Vagina (tissue), 2 donors: ENCODE measurements around the gene ZNF451. TPM values are rescaled to one million over a fixed set of nuclear protein-coding genes. Genes with fewer than 3 reads are reported as not detected.

ENCODE experiments used
- DNase-seq, 2 donors: peaks; one replicate each; pipeline ENCODE4 v3.0.0-alpha.2; 2017; ENCODE audit errors: extremely low spot score in 2 of 2
- H3K27ac ChIP-seq: fragments of 200-600 bp; sonication (generic); one replicate; pipeline ENCODE4 v1.5.1; 2019
- H3K27me3 ChIP-seq: fragments of 200-600 bp; sonication (generic); one replicate; pipeline ENCODE4 v1.5.1; 2019
- H3K36me3 ChIP-seq, 2 donors: fragments of 200-600 bp; sonication (generic); one replicate each; pipeline ENCODE4 v1.5.1; 2017 to 2019
- H3K4me1 ChIP-seq: fragments of 200-600 bp; sonication (generic); one replicate; pipeline ENCODE4 v1.5.1; 2019
- H3K4me3 ChIP-seq, 2 donors: fragments of 200-600 bp; sonication (generic); 1 replicate in 1 of 2; 2 replicates in 1 of 2; pipeline ENCODE4 v1.5.1; 2016 to 2019
- H3K9me3 ChIP-seq: fragments of 200-600 bp; sonication (generic); one replicate; pipeline ENCODE4 v1.5.1; 2019
- POLR2A ChIP-seq, 2 donors: fragments of 450-650 bp; IDR thresholded peaks; one replicate each; pipeline ENCODE4 v1.6.1; 2017; ENCODE audit warnings: antibody characterized with exemption in 2 of 2, mild to moderate bottlenecking in 2 of 2, moderate library complexity in 2 of 2
- POLR2AphosphoS5 ChIP-seq, 2 donors: sonication (generic); formaldehyde crosslinking; IDR thresholded peaks; one replicate each; pipeline ENCODE4 v1.9.0; 2017; ENCODE audit warnings: antibody characterized with exemption in 2 of 2, mild to moderate bottlenecking in 2 of 2, low read depth in 1 of 2; ENCODE audit not compliant: insufficient read depth in 1 of 2
- intact Hi-C: fragments of 100-400 bp; cut with DNase I; formaldehyde crosslinking; loops from one replicate; pipeline ENCODE4 v1.15.1; 2023
- total RNA-seq: library from RNA; depleted of rRNA; stranded (reverse); fragments of >200 nt; gene quantifications from one replicate; pipeline ENCODE4 v1.2.3, GENCODE V29; 2016
- TF ChIP-seq, protein P1 (sequence below), 3 experiments: fragments of 450-650 bp in 2 of 3; fragments of 200-600 bp in 1 of 3; sonication (generic) in 1 of 3; IDR thresholded peaks; one replicate each; pipeline ENCODE4 v1.5.1; 2017 to 2019; ENCODE audit warnings: antibody characterized with exemption in 3 of 3, mild to moderate bottlenecking in 2 of 3, moderate library complexity in 2 of 3

Gene ZNF451
- total RNA-seq, 1 donor from 2014 or later, result 43.5 TPM

DNA sequence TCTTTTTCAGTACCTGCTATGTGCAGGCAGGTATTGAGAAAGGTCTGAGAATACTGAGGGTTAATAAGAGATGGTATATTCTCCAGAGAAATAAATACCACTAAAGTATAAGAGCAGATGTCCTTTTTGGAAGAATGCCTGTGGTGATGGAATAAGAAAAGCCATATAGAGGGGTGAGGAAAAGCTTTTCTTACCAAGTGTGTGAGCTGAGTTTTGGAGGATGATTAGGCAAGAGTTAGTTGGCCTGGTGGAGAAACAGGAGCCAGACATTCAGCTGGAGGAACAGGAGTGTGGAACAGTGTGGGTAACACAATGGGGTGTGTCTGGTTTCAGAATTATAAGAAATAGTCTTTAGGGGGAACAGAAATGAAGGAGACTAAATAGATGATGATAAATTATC lies 19.9 kb downstream of the ZNF451 start:
- no peaks in the 10 kb centered on the region for H3K4me1 ChIP-seq
- H3K27ac ChIP-seq, result no peak overlapping the region
- DNase-seq, result no peak
- TF ChIP-seq POLR2A (IDR thresholded peaks at IDR 0.05), result no peak
- TF ChIP-seq POLR2AphosphoS5 (IDR thresholded peaks at IDR 0.05; ENCODE audit: insufficient read depth in 1 of 2, low read depth in 1 of 2), result no peak
- TF ChIP-seq, protein P1, sequence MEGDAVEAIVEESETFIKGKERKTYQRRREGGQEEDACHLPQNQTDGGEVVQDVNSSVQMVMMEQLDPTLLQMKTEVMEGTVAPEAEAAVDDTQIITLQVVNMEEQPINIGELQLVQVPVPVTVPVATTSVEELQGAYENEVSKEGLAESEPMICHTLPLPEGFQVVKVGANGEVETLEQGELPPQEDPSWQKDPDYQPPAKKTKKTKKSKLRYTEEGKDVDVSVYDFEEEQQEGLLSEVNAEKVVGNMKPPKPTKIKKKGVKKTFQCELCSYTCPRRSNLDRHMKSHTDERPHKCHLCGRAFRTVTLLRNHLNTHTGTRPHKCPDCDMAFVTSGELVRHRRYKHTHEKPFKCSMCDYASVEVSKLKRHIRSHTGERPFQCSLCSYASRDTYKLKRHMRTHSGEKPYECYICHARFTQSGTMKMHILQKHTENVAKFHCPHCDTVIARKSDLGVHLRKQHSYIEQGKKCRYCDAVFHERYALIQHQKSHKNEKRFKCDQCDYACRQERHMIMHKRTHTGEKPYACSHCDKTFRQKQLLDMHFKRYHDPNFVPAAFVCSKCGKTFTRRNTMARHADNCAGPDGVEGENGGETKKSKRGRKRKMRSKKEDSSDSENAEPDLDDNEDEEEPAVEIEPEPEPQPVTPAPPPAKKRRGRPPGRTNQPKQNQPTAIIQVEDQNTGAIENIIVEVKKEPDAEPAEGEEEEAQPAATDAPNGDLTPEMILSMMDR (IDR thresholded peaks at IDR 0.05), result no peak
- H3K27me3 ChIP-seq, result no peaks in the 10 kb centered on the region
- H3K9me3 ChIP-seq, result no peaks in the 10 kb centered on the region
- no peak overlapping the region for H3K4me3 ChIP-seq
- intact Hi-C loops, result no loop called here
- no peaks in the 10 kb centered on the region for H3K36me3 ChIP-seq

DNA sequence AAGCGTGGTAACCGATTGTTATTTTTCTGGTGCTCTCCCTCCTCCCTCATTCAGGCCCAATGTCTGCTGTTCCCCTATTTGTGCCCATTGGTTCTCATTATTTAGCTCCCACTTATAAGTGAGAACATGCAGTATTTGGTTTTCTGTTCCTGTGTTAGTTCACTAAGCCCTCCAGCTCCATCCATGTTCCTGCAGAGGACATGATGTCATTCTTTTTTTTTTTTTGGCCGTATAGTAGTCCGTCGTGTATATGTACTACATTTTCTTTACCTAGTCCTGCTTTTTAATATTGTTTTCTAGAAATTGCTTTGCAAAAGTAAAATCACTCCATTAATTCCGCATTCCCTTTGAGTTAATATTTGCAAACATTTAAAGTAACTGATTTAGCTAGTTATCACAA lies 23.1 kb downstream of the ZNF451 start:
- intact Hi-C loops, result no loop called here
- no peak for DNase-seq
- Histone ChIP-seq H3K27me3 (no peaks in the 10 kb centered on the region), H3K9me3 (no peaks in the 10 kb centered on the region), H3K4me1 (no peaks in the 10 kb centered on the region), H3K36me3 (no peaks in the 10 kb centered on the region), H3K27ac (no peak overlapping the region), H3K4me3 (no peak overlapping the region)
- TF ChIP-seq POLR2A (IDR thresholded peaks at IDR 0.05) (no peak), POLR2AphosphoS5 (IDR thresholded peaks at IDR 0.05; ENCODE audit: insufficient read depth in 1 of 2, low read depth in 1 of 2) (no peak)
- TF ChIP-seq, protein P1 (IDR thresholded peaks at IDR 0.05), result no peak

DNA sequence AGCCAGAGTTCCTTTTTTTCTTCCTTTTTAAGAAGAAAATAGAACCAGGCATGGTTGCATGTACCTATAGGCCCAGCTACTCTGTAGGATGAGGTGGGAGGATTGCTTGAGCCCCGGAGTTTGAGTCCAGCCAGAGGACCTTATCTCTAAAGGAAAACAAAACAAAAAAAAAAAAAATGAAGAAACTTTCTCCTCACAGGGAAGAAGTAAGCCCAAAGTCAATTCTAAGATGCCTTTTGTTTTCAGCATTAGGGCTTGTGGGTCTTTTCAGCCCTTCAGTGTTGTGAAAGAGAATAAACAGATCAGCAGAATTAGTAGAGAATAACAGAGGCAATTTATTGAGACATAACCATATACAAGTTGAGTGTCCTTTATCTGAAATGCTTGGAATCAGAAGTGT lies 26.8 kb downstream of the ZNF451 start:
- Histone ChIP-seq H3K4me1 (no peaks in the 10 kb centered on the region), H3K27ac (no peak overlapping the region), H3K36me3 (no peaks in the 10 kb centered on the region), H3K4me3 (no peak overlapping the region), H3K27me3 (no peaks in the 10 kb centered on the region), H3K9me3 (no peaks in the 10 kb centered on the region)
- DNase-seq, result no peak
- intact Hi-C loops, result no loop called here
- TF ChIP-seq POLR2AphosphoS5 (IDR thresholded peaks at IDR 0.05; ENCODE audit: insufficient read depth in 1 of 2, low read depth in 1 of 2) (no peak), POLR2A (IDR thresholded peaks at IDR 0.05) (no peak)
- TF ChIP-seq, protein P1 (IDR thresholded peaks at IDR 0.05), result no peak

DNA sequence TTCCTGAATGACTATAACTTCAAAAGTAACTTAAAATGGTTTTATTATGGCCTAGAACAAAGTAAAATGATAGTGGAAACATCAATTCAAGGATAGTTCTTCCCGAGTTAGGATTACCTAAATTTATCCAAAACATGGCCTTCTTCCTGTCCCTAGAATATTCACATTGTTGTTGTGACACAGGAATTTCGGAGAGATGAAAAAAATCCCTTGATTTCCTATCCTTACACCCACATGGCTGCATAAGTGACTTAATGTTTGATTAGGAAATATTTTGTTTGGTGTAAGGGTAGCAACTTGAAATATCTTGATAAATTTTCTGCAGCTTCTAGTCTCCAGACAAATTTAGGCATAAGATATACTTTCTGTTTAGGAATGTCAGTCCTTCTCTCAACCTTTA lies 27.8 kb downstream of the ZNF451 start:
- H3K36me3 ChIP-seq, result no peaks in the 10 kb centered on the region
- H3K27me3 ChIP-seq, result no peaks in the 10 kb centered on the region
- no peak overlapping the region for H3K4me3 ChIP-seq
- intact Hi-C loops, result no loop called here
- no peaks in the 10 kb centered on the region for H3K4me1 ChIP-seq
- H3K9me3 ChIP-seq, result no peaks in the 10 kb centered on the region
- H3K27ac ChIP-seq, result no peak overlapping the region
- TF ChIP-seq, protein P1 (IDR thresholded peaks at IDR 0.05), result no peak
- no peak for TF ChIP-seq POLR2AphosphoS5 (IDR thresholded peaks at IDR 0.05; ENCODE audit: insufficient read depth in 1 of 2, low read depth in 1 of 2)
- no peak for TF ChIP-seq POLR2A (IDR thresholded peaks at IDR 0.05)
- no peak for DNase-seq

DNA sequence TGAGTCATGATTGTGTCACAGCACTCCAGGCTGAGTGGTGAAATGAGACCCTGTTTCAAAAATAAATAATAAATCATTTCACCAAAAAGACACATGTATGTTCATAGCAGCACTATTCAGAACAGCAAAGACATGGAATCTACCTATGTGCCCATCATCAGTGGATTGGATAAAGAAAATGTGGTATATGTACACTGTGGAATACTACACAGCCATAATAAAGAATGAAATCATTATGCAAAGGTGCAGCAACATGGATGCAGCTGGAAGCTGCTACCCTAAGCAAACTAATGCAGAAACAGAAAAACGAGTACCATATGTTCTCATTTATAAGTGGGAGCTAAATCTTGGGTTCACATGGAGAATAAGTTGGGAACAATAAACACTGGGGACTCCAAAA lies 33.1 kb downstream of the ZNF451 start:
- TF ChIP-seq, protein P1 (IDR thresholded peaks at IDR 0.05), result no peak
- TF ChIP-seq POLR2AphosphoS5 (IDR thresholded peaks at IDR 0.05; ENCODE audit: insufficient read depth in 1 of 2, low read depth in 1 of 2) (no peak), POLR2A (IDR thresholded peaks at IDR 0.05) (no peak)
- intact Hi-C loops, result no loop called here
- Histone ChIP-seq H3K9me3 (no peaks in the 10 kb centered on the region), H3K4me3 (no peak overlapping the region), H3K27me3 (no peaks in the 10 kb centered on the region), H3K36me3 (no peaks in the 10 kb centered on the region), H3K4me1 (no peaks in the 10 kb centered on the region), H3K27ac (no peak overlapping the region)
- no peak for DNase-seq
